IMR-90 (cell line): Measurements from ENCODE around the gene LIPI.

Experiments used
- CEBPB ChIP-seq: IDR thresholded peaks from 2 replicates; pipeline ENCODE4 v1.6.1; 2012; ENCODE audit warnings: low read depth, low read length, improper control_type of control experiment
- CHD1 ChIP-seq: IDR thresholded peaks from 2 replicates; pipeline ENCODE4 v1.6.1; 2012; ENCODE audit warnings: low read depth, low read length, improper control_type of control experiment
- ELK1 ChIP-seq: fragments of 150-350 bp; IDR thresholded peaks from 2 replicates; pipeline ENCODE4 v1.6.1; 2016; ENCODE audit warnings: low read depth, mild to moderate bottlenecking, low read length, moderate library complexity, borderline replicate concordance
- FOS ChIP-seq: fragments of 150-350 bp; IDR thresholded peaks from 2 replicates; pipeline ENCODE4 v1.6.1; 2016; ENCODE audit warnings: low read depth, low read length
- MAFK ChIP-seq: IDR thresholded peaks from 2 replicates; pipeline ENCODE4 v1.6.1; 2012; ENCODE audit warnings: low read depth, low read length, improper control_type of control experiment
- MAZ ChIP-seq: IDR thresholded peaks from 2 replicates; pipeline ENCODE4 v1.6.1; 2012; ENCODE audit warnings: low read depth, mild to moderate bottlenecking, low read length, improper control_type of control experiment, moderate library complexity, borderline replicate concordance
- MXI1 ChIP-seq: IDR thresholded peaks from 2 replicates; pipeline ENCODE4 v1.6.1; 2012; ENCODE audit warnings: low read depth, mild to moderate bottlenecking, low read length, moderate library complexity, borderline replicate concordance
- POLR2A ChIP-seq: IDR thresholded peaks from 2 replicates; pipeline ENCODE4 v1.6.1; 2012; ENCODE audit warnings: mild to moderate bottlenecking, low read depth, low read length
- RAD21 ChIP-seq: IDR thresholded peaks from 2 replicates; pipeline ENCODE4 v1.6.1; 2012; ENCODE audit warnings: low read length, improper control_type of control experiment
- RCOR1 ChIP-seq: IDR thresholded peaks from 2 replicates; pipeline ENCODE4 v1.6.1; 2012; ENCODE audit warnings: mild to moderate bottlenecking, low read length, improper control_type of control experiment; ENCODE audit not compliant: insufficient replicate concordance
- RFX5 ChIP-seq: IDR thresholded peaks from 2 replicates; pipeline ENCODE4 v1.8.0; 2012; ENCODE audit warnings: low read depth, mild to moderate bottlenecking, low read length, moderate library complexity
- SMC3 ChIP-seq: fragments of 150-350 bp; IDR thresholded peaks from 2 replicates; pipeline ENCODE4 v1.6.1; 2016; ENCODE audit warnings: low read depth, mild to moderate bottlenecking, antibody characterized with exemption, low read length, moderate library complexity
- USF2 ChIP-seq: fragments of 150-350 bp; IDR thresholded peaks from 2 replicates; pipeline ENCODE4 v1.6.1; 2017; ENCODE audit warnings: mild to moderate bottlenecking, antibody characterized with exemption, low read length, low read depth
- TF ChIP-seq, protein P1 (sequence below): conservative IDR thresholded peaks from 2 replicates; pipeline ENCODE4 v1.5.1; 2012; ENCODE audit warnings: mild to moderate bottlenecking, low read depth, low read length, improper control_type of control experiment

DNA sequence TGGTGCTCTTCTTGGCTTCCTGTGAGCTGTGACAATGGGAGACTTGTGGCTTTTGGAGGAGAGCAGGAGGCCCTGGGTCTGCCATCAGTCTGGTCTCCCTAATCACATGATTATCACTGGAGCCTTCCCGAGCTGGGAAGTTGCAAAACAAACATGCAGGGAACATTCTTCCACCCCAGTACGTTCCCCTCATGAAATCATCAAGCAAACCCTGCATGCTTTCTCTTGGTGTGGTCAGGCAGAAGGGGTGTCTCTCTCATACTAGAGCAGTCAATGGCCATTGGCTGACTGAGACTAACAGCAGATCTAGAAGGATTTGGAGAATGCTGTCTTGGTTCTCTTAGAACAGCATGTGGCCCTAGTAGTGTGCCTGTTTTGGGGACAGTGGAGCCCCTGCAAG, 111.2 kb downstream of the LIPI start:
- TF ChIP-seq, protein P1, sequence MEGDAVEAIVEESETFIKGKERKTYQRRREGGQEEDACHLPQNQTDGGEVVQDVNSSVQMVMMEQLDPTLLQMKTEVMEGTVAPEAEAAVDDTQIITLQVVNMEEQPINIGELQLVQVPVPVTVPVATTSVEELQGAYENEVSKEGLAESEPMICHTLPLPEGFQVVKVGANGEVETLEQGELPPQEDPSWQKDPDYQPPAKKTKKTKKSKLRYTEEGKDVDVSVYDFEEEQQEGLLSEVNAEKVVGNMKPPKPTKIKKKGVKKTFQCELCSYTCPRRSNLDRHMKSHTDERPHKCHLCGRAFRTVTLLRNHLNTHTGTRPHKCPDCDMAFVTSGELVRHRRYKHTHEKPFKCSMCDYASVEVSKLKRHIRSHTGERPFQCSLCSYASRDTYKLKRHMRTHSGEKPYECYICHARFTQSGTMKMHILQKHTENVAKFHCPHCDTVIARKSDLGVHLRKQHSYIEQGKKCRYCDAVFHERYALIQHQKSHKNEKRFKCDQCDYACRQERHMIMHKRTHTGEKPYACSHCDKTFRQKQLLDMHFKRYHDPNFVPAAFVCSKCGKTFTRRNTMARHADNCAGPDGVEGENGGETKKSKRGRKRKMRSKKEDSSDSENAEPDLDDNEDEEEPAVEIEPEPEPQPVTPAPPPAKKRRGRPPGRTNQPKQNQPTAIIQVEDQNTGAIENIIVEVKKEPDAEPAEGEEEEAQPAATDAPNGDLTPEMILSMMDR = no peak
- TF ChIP-seq POLR2A = no peak
- TF ChIP-seq RFX5 = no peak
- TF ChIP-seq FOS = no peak
- TF ChIP-seq USF2 = no peak
- no peak for TF ChIP-seq MXI1
- no peak for TF ChIP-seq RAD21
- TF ChIP-seq CHD1 = no peak
- TF ChIP-seq CEBPB = no peak
- no peak for TF ChIP-seq MAZ
- TF ChIP-seq RCOR1 = no peak
- no peak for TF ChIP-seq SMC3
- TF ChIP-seq MAFK = no peak
- TF ChIP-seq ELK1 = no peak
